GM18520 (cell line): ENCODE data around the gene PRKAG2.
"Not testable (repeated sequence)": the region's sequence is repeated elsewhere in the genome, so short reads cannot be mapped to it uniquely, and the experiment has no call there.

Source experiments
- ATAC-seq: cut with Tn5 transposase; IDR thresholded peaks from one replicate; pipeline ENCODE4 v1.9.1; 2021; ENCODE audit not compliant: unreplicated experiment

The PRKAG2 gene

GRCh38 chr7:151852486-151853396 lies 24.2 kb downstream of the PRKAG2 start:
- ATAC-seq: no peak

- no peak for ATAC-seq
Observed at GRCh38 chr7:151851782-151852181, 25.1 kb downstream of the PRKAG2 start.

GRCh38 chr7:151851145-151851751 lies 25.7 kb downstream of the PRKAG2 start:
- no peak for ATAC-seq

DNA sequence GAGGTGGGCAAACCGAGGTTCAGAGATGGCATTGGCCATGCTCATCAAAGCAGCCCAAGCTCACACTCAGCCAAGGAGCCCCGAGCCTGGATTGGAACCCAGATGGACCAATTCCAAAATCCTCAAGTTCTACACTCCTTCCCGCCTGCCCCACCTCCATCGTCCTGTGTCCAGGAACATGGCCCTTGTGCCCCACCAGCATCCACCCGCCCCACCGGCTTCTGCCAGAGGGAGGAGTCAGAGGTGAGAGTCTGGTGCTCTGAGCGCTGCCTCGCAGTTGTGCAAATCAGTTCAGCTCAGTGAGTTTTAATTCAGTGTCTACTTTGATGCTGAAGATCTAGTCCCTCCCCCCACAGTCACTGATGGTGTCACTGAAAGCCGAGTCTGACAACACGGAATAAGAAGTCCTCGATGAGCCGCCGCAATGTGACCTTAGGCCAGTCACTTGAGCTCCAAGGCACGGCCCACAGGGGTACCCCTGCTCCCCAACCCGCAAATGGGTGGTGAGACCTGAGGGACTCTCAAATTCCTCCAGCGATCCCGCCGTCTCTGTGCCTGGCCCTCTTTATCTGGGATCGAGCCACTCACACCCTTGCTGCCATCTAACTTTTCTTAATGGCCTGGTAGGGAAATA lies 26.3 kb downstream of the PRKAG2 start:
- ATAC-seq: no peak

DNA sequence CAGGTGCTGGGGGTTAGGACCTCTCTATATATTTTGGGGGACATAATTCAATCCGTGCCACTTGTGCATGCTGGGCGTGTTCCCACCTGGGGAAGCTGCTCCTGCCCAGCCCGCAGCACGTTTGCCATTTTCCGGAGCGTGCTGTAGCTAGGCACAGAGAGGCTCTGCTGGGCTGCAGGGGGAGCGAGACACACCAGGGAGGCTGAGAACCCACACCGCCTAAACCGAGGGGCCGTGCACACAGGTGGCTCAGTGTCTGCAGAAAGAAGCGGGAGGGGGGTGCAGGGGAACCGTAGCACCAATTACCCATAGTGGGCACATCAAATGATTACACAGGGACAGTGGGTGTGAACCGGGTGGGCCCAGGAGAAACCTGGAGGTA lies 27.0 kb downstream of the PRKAG2 start:
- no peak for ATAC-seq

DNA sequence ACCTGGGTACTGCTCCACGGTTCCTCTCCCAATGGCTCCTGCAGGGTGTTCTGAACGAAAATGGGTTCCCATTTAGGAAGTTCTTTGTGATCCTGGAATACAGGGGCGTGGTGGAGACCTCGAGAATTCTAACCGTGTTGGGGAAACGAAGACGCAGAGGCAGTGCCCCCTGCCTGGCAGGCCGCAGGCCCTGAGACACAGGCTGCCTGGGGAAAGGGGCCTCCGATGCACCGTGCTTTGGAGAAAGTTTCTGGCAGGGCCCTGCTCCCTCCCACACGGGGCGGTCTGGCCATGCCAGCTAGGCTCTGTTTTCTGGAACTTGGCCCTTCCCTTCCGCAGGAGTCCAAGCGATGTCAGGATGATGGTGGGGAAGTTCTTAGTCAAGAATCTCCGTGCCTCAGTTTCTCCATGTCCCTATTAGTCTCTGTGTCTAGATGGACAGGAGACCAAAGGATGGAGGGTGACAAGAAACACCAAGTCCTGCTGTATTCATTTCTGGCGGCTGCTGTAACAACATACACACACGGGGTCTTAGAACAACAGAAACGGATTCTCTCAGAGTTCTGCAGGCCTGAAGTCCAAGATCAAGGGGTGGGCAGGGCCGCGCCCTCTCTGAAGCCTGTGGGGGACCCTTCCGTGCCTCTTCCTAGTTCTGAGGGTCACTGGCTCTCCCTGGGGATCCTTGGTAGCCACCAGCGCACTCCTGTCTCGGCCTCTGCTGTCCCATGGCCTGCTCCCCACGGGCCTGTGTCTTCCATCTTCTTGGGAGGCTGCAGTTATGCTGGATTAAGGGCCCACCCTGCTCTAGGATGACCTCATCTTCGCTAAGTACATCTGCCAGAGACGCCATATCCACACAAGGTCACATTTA lies 27.7 kb downstream of the PRKAG2 start:
- no peak for ATAC-seq

GRCh38 chr7:151847681-151848081 lies 29.2 kb downstream of the PRKAG2 start:
- no peak for ATAC-seq

GRCh38 chr7:151847136-151847535 lies 29.8 kb downstream of the PRKAG2 start:
- ATAC-seq: no peak

- no peak for ATAC-seq
Observed at GRCh38 chr7:151845412-151846205, 31.3 kb downstream of the PRKAG2 start.

DNA sequence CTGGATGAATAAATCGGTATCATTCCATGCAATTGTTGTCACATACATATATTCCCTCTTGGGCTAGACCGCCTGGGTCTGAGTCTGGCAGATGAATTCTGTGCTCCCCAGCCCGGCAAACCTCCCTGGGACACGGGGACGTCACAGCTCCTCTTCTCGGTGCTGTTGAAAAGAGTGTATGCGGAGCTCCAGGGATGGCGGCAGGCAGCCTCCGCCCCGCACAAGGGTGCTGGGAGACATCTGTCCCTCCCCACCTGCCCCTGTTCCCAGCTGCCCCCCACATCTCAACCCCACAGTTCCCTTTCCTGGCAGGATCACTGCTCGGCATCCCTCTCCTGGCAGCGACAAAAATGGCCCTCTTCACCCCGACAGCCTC lies 32.1 kb downstream of the PRKAG2 start:
- ATAC-seq: no peak

- ATAC-seq: no peak
Observed at GRCh38 chr7:151844071-151844824, 32.7 kb downstream of the PRKAG2 start.

DNA sequence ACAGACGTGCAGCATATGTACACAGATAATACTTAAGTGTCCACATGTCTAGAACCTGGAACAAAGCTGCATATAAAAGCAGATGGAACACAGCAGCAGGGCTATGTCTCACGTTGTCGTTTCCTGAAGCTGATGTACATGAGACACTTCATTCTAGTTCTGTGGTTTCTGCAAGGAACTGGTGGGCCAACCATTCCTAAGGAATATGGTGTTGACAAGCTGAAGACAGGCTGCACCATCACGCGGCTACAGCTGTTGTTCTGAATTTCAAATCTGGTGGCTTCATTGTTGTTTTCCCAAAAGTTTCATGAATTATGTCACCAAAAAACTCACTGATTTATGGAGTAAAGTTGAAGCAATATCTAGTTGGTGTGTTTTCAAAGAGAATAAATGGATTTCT lies 33.7 kb downstream of the PRKAG2 start:
- no peak for ATAC-seq

GRCh38 chr7:151841395-151842051 lies 35.4 kb downstream of the PRKAG2 start:
- ATAC-seq: not testable (repeated sequence)

DNA sequence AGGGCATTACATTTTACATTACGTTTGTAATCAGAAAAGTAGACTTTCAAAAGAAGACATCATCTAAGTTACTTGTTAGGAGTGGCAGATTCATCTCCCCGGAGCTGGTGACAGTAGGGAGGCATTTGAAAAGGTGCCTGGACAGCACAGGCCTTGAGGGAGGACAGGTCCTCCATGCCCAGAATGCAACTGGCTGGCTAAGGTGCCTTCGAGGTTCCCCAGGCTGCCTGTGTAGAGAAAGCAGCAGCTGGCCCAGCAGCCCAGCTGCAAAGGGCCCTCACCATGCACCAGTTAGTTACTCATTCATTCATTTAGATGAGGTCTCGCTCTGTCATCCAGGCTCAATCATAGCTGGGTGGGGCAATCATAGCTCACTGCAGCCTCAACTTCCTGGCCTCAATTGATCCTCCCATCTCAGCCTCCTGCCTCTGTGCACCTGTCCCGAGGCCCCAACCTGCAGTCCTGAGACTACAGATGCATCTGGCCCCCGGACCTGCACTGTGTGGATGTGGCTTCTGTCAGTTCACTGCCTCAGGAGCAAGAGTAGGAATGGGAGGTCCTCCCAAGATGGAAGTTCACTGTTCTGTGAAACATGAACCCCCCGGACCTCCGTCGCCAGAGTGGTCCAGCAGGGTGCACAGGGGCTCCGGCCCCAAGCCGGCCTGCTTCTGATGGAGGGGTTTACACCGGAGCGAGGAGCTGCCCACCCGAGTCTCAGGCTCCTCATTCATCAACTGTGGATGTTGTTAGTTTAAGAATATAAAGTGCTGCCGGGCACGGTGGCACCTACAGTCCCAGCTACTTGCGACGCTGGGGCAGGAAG lies 36.6 kb downstream of the PRKAG2 start:
- no peak for ATAC-seq

- no peak for ATAC-seq
Observed at GRCh38 chr7:151839451-151839921, 37.4 kb downstream of the PRKAG2 start.

GRCh38 chr7:151838861-151839381 lies 38.0 kb downstream of the PRKAG2 start:
- ATAC-seq: peak; percentile 47

- ATAC-seq: no peak
Observed at GRCh38 chr7:151838072-151838471, 38.8 kb downstream of the PRKAG2 start.
